Body of pancreas (tissue), 4 donors: ENCODE data around the gene PKNOX2.

Experiments used
- POLR2A ChIP-seq, 3 donors: fragments of 450-650 bp; IDR thresholded peaks; one replicate each; pipeline ENCODE4 v1.6.1; 2016; ENCODE audit warnings: antibody characterized with exemption in 3 of 3, mild to moderate bottlenecking in 2 of 3
- TF ChIP-seq, protein P1 (sequence below), 7 experiments: fragments of 450-650 bp in 4 of 7; fragments of 200-600 bp in 3 of 7; sonication (generic) in 3 of 7; IDR thresholded peaks; one replicate each; pipeline ENCODE4 v1.5.1; 2016 to 2019; ENCODE audit warnings: antibody characterized with exemption in 7 of 7

DNA sequence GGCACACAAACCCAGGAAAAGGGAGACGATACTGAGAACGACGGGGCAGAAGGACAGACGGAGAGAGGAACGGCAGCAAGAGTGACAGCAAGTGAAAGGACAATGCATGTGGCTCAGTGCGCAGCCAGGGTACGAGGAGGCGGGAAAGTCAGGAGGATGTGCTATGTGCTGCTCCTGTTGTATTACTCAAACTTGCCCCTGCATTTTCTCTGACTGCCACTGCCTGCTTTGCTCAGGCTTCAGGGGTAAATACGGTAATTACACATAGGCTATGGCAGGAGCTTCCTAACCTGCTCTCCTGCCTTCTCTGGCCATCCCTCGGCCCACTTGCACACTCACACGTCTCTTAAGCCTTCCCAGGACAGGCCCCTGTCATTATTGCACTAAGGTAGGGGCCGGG lies 236.7 kb downstream of the PKNOX2 start:
- TF ChIP-seq, protein P1, sequence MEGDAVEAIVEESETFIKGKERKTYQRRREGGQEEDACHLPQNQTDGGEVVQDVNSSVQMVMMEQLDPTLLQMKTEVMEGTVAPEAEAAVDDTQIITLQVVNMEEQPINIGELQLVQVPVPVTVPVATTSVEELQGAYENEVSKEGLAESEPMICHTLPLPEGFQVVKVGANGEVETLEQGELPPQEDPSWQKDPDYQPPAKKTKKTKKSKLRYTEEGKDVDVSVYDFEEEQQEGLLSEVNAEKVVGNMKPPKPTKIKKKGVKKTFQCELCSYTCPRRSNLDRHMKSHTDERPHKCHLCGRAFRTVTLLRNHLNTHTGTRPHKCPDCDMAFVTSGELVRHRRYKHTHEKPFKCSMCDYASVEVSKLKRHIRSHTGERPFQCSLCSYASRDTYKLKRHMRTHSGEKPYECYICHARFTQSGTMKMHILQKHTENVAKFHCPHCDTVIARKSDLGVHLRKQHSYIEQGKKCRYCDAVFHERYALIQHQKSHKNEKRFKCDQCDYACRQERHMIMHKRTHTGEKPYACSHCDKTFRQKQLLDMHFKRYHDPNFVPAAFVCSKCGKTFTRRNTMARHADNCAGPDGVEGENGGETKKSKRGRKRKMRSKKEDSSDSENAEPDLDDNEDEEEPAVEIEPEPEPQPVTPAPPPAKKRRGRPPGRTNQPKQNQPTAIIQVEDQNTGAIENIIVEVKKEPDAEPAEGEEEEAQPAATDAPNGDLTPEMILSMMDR (IDR thresholded peaks at IDR 0.05), result no peak
- TF ChIP-seq POLR2A (IDR thresholded peaks at IDR 0.05), result no peak
